Measurements from ENCODE around the gene KAZN.
A peak's percentile ranks its signal among the peaks of the same experiment; 100 is the strongest.

The KAZN gene

DNA sequence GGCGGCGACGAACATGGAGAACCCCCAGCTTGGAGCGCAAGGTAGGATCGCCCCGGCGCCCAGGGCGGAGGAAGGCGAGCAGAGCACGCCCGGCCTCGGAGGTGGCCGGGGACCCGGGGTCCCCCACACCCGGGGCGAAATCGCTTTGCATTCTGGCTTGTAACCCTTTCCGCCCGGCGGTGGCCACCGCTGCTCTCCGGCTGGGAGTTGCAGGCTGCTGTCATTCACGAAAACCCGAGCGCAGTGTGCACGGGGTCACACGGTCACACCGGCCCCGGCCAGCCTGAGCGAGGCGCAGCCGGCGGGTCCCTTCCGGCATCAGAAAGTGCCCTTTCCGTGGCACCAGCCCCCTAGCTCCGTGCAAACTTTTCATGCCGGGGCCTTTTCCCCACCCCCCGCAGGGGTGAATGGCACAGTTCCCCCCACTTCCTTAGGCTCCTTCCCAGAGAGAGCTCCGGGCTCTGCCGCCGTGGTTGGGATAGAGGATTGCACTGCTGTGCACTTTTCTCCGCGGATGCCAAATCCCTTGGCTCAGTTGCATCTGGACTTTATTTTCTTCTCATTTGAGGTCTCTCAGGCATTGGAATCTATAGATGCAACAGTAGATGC is 802 bp downstream of the KAZN start:
- 0 out of 2 replicates have a peak, but pooled peaks have one; percentile 12 for TF ChIP-seq L3MBTL2 (conservative IDR thresholded peaks at IDR 0.05)
- no peak for TF ChIP-seq SUZ12 (IDR thresholded peaks at IDR 0.05)
- TF ChIP-seq FOXK2 (IDR thresholded peaks at IDR 0.05), result no peak
- POLR2A ChIA-PET, result interaction anchor here (0.6 to 1.4 kb wide), 3 partner anchors 8 to 84 kb away, joined by 3 read pairs; no protein-coding TSS in a partner anchor
- CTCF ChIA-PET, result interaction anchor here (0.5 kb wide), 1 partner anchor 202 kb away, joined by 7 read pairs; no protein-coding TSS in a partner anchor
- DNase-seq (ENCODE audit: extremely low spot score), result peak; percentile 28

DNA sequence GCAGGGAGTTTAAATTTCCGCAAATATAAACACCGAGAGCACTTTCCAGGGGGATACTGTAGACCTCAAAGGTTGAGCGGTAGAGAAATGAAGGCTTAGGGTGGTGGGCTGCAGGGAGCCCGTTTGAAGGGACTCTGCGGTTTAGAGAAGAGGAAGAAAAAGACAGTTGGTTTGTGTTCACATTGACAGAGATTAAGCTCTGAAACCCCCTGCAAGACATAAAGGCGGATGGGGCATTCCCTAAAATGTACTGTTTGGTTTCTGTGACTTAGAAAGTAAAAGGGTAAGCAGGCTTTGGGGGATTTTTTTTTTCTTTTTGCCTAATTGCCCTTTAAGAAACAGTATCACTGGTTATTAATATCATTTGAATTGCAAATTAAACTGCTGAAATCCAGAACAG is 1.3 kb downstream of the KAZN start:
- ChIA-PET CTCF (no interaction called here), POLR2A (interaction anchor here (0.6 to 1.4 kb wide), 3 partner anchors 9 to 83 kb away, joined by 3 read pairs; no protein-coding TSS in a partner anchor)
- DNase-seq (ENCODE audit: extremely low spot score), result no peak
- no peak for TF ChIP-seq FOXM1 (IDR thresholded peaks at IDR 0.05; ENCODE audit: borderline replicate concordance)
- no peak for TF ChIP-seq TARDBP (IDR thresholded peaks at IDR 0.05)
- no peak for TF ChIP-seq ZNF384 (IDR thresholded peaks at IDR 0.05)
- TF ChIP-seq L3MBTL2 (conservative IDR thresholded peaks at IDR 0.05), result no peak
- no peak for TF ChIP-seq PKNOX1 (IDR thresholded peaks at IDR 0.05)
- no peak for TF ChIP-seq NFRKB (IDR thresholded peaks at IDR 0.05)
- no peak for TF ChIP-seq FOXA1 (IDR thresholded peaks at IDR 0.05)
- TF ChIP-seq HDGF (IDR thresholded peaks at IDR 0.05; ENCODE audit: borderline replicate concordance), result no peak
- TF ChIP-seq ELF4 (IDR thresholded peaks at IDR 0.05), result no peak
- no peak for TF ChIP-seq CTBP1 (IDR thresholded peaks at IDR 0.05; ENCODE audit: borderline replicate concordance)
- TF ChIP-seq SP1 (IDR thresholded peaks at IDR 0.05), result no peak
- no peak for TF ChIP-seq SUZ12 (IDR thresholded peaks at IDR 0.05)
- TF ChIP-seq ARNT (IDR thresholded peaks at IDR 0.05), result no peak
- TF ChIP-seq LEF1 (IDR thresholded peaks at IDR 0.05; ENCODE audit: borderline replicate concordance), result no peak
- TF ChIP-seq FOXK2 (IDR thresholded peaks at IDR 0.05), result no peak
- no peak for TF ChIP-seq BHLHE40 (IDR thresholded peaks at IDR 0.05; ENCODE audit: borderline replicate concordance)

DNA sequence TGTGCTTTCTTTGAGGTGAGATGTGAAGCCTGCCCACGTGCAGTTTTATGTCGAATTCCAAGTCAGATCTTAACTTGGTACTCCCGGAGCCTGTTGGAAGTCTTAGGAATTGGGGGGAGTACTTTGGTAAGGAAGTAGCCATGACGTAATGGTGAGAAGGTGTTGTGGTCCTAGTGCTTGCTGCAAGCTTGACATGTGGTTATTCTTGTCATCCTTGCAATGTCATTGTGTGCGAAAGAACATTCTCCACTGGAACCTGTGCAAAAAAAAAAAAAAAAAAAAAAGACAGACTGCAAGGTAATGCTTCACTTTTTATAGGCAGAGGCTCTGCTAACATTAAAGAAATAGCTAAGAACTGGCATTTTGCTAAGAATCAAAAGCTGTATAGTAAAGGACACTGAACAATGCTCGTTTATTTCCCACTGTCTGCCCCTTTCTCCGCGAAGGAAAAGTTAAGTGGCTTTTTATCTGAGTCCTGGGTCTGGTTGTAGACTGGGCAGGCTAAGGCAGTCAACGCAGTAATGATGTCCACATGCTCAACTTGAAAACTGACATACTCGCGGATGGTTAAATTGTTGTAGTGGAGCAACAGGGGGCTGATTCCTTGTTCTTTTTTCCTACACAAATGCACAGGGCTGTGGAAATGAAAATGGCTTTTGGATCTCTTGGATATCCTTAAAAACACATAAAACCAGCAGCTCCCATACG is 2.1 kb downstream of the KAZN start:
- CTCF ChIA-PET, result no interaction called here
- TF ChIP-seq FOXK2 (IDR thresholded peaks at IDR 0.05) (no peak), PKNOX1 (IDR thresholded peaks at IDR 0.05) (no peak), NFRKB (IDR thresholded peaks at IDR 0.05) (no peak), HDGF (IDR thresholded peaks at IDR 0.05; ENCODE audit: borderline replicate concordance) (no peak), BHLHE40 (IDR thresholded peaks at IDR 0.05; ENCODE audit: borderline replicate concordance) (no peak), SP1 (IDR thresholded peaks at IDR 0.05) (no peak), L3MBTL2 (conservative IDR thresholded peaks at IDR 0.05) (no peak), FOXM1 (IDR thresholded peaks at IDR 0.05; ENCODE audit: borderline replicate concordance) (no peak), TARDBP (IDR thresholded peaks at IDR 0.05) (no peak), LEF1 (IDR thresholded peaks at IDR 0.05; ENCODE audit: borderline replicate concordance) (no peak), SUZ12 (IDR thresholded peaks at IDR 0.05) (no peak), ZNF384 (IDR thresholded peaks at IDR 0.05) (no peak), ELF4 (IDR thresholded peaks at IDR 0.05) (no peak), ARNT (IDR thresholded peaks at IDR 0.05) (no peak), FOXA1 (IDR thresholded peaks at IDR 0.05) (no peak), CTBP1 (IDR thresholded peaks at IDR 0.05; ENCODE audit: borderline replicate concordance) (no peak)
- POLR2A ChIA-PET, result interaction anchor here (1.4 kb wide), 1 partner anchor 10 kb away, joined by 3 read pairs; no protein-coding TSS in a partner anchor
- DNase-seq (ENCODE audit: extremely low spot score), result no peak

GRCh38 chr1:14602136-14602535 is 3.7 kb downstream of the KAZN start:
- TF ChIP-seq FOXK2 (IDR thresholded peaks at IDR 0.05), result no peak
- TF ChIP-seq L3MBTL2 (conservative IDR thresholded peaks at IDR 0.05), result no peak
- TF ChIP-seq PKNOX1 (IDR thresholded peaks at IDR 0.05), result no peak
- no peak for TF ChIP-seq SUZ12 (IDR thresholded peaks at IDR 0.05)
- TF ChIP-seq LEF1 (IDR thresholded peaks at IDR 0.05; ENCODE audit: borderline replicate concordance), result no peak
- no peak for TF ChIP-seq FOXA1 (IDR thresholded peaks at IDR 0.05)
- no peak for TF ChIP-seq SP1 (IDR thresholded peaks at IDR 0.05)
- no peak for TF ChIP-seq TARDBP (IDR thresholded peaks at IDR 0.05)
- no peak for TF ChIP-seq ZNF384 (IDR thresholded peaks at IDR 0.05)
- TF ChIP-seq NFRKB (IDR thresholded peaks at IDR 0.05), result no peak
- no peak for TF ChIP-seq FOXM1 (IDR thresholded peaks at IDR 0.05; ENCODE audit: borderline replicate concordance)
- TF ChIP-seq BHLHE40 (IDR thresholded peaks at IDR 0.05; ENCODE audit: borderline replicate concordance), result no peak
- TF ChIP-seq CTBP1 (IDR thresholded peaks at IDR 0.05; ENCODE audit: borderline replicate concordance), result no peak
- CTCF ChIA-PET, result no interaction called here
- POLR2A ChIA-PET, result no interaction called here
- no peak for DNase-seq (ENCODE audit: extremely low spot score)

DNA sequence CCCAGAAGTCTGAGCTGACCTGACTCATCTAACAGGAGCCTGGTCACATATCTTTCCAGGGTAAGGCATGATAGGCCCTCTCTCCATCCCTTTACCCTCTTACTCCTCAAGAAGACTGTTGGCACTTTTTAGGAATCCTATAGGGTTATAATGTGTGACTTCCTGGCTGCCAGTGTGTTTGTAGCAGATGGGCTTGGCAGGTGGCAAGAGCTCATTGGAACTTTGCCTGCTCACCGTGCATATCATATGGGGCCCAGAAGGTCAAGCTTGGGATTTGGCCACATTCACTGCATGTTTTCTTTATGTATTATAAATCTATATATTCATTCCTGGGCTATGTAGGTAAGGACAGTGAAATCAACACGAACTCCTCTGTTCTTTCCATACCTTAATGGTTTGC is 5.2 kb downstream of the KAZN start:
- ChIA-PET CTCF (no interaction called here), POLR2A (no interaction called here)
- TF ChIP-seq BHLHE40 (IDR thresholded peaks at IDR 0.05; ENCODE audit: borderline replicate concordance) (no peak), TARDBP (IDR thresholded peaks at IDR 0.05) (no peak), CTBP1 (IDR thresholded peaks at IDR 0.05; ENCODE audit: borderline replicate concordance) (no peak), NFRKB (IDR thresholded peaks at IDR 0.05) (no peak), SUZ12 (IDR thresholded peaks at IDR 0.05) (no peak), L3MBTL2 (conservative IDR thresholded peaks at IDR 0.05) (no peak), LEF1 (IDR thresholded peaks at IDR 0.05; ENCODE audit: borderline replicate concordance) (no peak), HDGF (IDR thresholded peaks at IDR 0.05; ENCODE audit: borderline replicate concordance) (no peak), FOXA1 (IDR thresholded peaks at IDR 0.05) (no peak), ARNT (IDR thresholded peaks at IDR 0.05) (no peak), FOXM1 (IDR thresholded peaks at IDR 0.05; ENCODE audit: borderline replicate concordance) (no peak)
- DNase-seq (ENCODE audit: extremely low spot score), result no peak

All from HEK293T (cell line).